Activated T-helper 1 cell treated with anti-CD3 and anti-CD28 coated beads, Interleukin-12 subunit alpha, Interleukin-12 subunit beta, Interleukin-2, Interleukin-4 antibody, amounts not matched to agents 30 ng/mL and 10 ng/mL and 1 ng/mL, durations not matched to agents 14 hours and 24 hours and 36 hours (primary cell): ENCODE data around the gene USO1. TPM values are rescaled to one million over a fixed set of nuclear protein-coding genes. Genes with fewer than 3 reads are reported as not detected.
"Not testable (repeated sequence)": the region's sequence is repeated elsewhere in the genome, so short reads cannot be mapped to it uniquely, and the experiment has no call there.

Source experiments
- DNase-seq: peaks from one replicate; pipeline ENCODE4 v3.0.0; 2021; ENCODE audit warnings: low spot score
- H3K27ac Mint-ChIP-seq: one replicate; pipeline ENCODE4 v1.8.0; 2021; ENCODE audit warnings: mild to moderate bottlenecking, mixed read lengths
- H3K27me3 Mint-ChIP-seq: one replicate; pipeline ENCODE4 v1.8.0; 2022; ENCODE audit warnings: mild to moderate bottlenecking, moderate library complexity, mixed read lengths; ENCODE audit not compliant: insufficient read depth
- H3K36me3 Mint-ChIP-seq: one replicate; pipeline ENCODE4 v1.8.0; 2021; ENCODE audit warnings: low read depth, mixed read lengths
- H3K4me1 Mint-ChIP-seq: one replicate; pipeline ENCODE4 v1.8.0; 2021; ENCODE audit warnings: low read depth, mixed read lengths
- H3K4me3 Mint-ChIP-seq: one replicate; pipeline ENCODE4 v1.8.0; 2021; ENCODE audit warnings: mild to moderate bottlenecking, moderate library complexity, mixed read lengths
- H3K9me3 Mint-ChIP-seq: one replicate; pipeline ENCODE4 v1.8.0; 2021; ENCODE audit warnings: mixed read lengths
- intact Hi-C: fragments of 100-400 bp; cut with micrococcal nuclease; formaldehyde crosslinking; loops from one replicate; pipeline ENCODE4 v1.15.1; 2024
- total RNA-seq: library from RNA; stranded (reverse); gene quantifications from 2 replicates; pipeline ENCODE4 v1.2.3, GENCODE V29; 2022

The USO1 gene
- total RNA-seq, 1 donor from 2014 or later, result 44.5 TPM

GRCh38 chr4:75696581-75696980 lies 27.8 kb upstream of the USO1 start:
- intact Hi-C loops, result loop anchor here (1.0 kb wide), 2 partner anchors 10 to 41 kb away; no protein-coding TSS in a partner anchor
- Mint-ChIP-seq H3K27ac (peak overlapping the region; percentile 40), H3K36me3 (peaks cover 6% of the 10 kb centered on the region)

GRCh38 chr4:75698162-75698962 lies 26.0 kb upstream of the USO1 start:
- intact Hi-C loops, result loop anchor here (2.0 kb wide), 2 partner anchors 16 kb away; no protein-coding TSS in a partner anchor
- H3K4me1 Mint-ChIP-seq, result peaks cover 30% of the 10 kb centered on the region
- peak overlapping the region; percentile 7 for H3K4me3 Mint-ChIP-seq
- no peak for DNase-seq
- no peaks in the 10 kb centered on the region for H3K9me3 Mint-ChIP-seq
- H3K27ac Mint-ChIP-seq, result peak overlapping the region; percentile 86
- H3K27me3 Mint-ChIP-seq, result no peaks in the 10 kb centered on the region
- peaks cover 6% of the 10 kb centered on the region for H3K36me3 Mint-ChIP-seq

More at GRCh38 chr4:75696581-75696980, 27.8 kb upstream of the USO1 start:
- H3K4me3 Mint-ChIP-seq, result no peak overlapping the region
- H3K4me1 Mint-ChIP-seq, result peaks cover 30% of the 10 kb centered on the region
- H3K9me3 Mint-ChIP-seq, result no peaks in the 10 kb centered on the region
- DNase-seq, result no peak
- H3K27me3 Mint-ChIP-seq, result no peaks in the 10 kb centered on the region

- H3K27me3 Mint-ChIP-seq, result no peaks in the 10 kb centered on the region
- peaks cover 5% of the 10 kb centered on the region for H3K36me3 Mint-ChIP-seq
- peak overlapping the region; percentile 27 for H3K4me3 Mint-ChIP-seq
- H3K4me1 Mint-ChIP-seq, result peaks cover 30% of the 10 kb centered on the region
- no peaks in the 10 kb centered on the region for H3K9me3 Mint-ChIP-seq
- DNase-seq, result no peak
- intact Hi-C loops, result loop anchor here (1.0 to 2.0 kb wide), 4 partner anchors 16 to 26 kb away; partner anchors contain the start of genes G3BP2 and USO1
- H3K27ac Mint-ChIP-seq, result peak overlapping the region; percentile 86
These were observed 25.5 kb upstream of the USO1 start for GRCh38 chr4:75698963-75699228.

GRCh38 chr4:75699299-75699698 lies 25.1 kb upstream of the USO1 start:
- Mint-ChIP-seq H3K27ac (peak overlapping the region; percentile 86), H3K27me3 (no peaks in the 10 kb centered on the region), H3K9me3 (no peaks in the 10 kb centered on the region), H3K4me3 (peak overlapping the region; percentile 27), H3K4me1 (peaks cover 30% of the 10 kb centered on the region), H3K36me3 (peaks cover 3% of the 10 kb centered on the region)
- intact Hi-C loops, result loop anchor here (1.0 to 2.0 kb wide), 4 partner anchors 16 to 26 kb away; partner anchors contain the start of genes G3BP2 and USO1
- no peak for DNase-seq

GRCh38 chr4:75702919-75703411 lies 21.4 kb upstream of the USO1 start:
- peaks cover 1% of the 10 kb centered on the region for H3K36me3 Mint-ChIP-seq
- H3K9me3 Mint-ChIP-seq, result no peaks in the 10 kb centered on the region
- no peak overlapping the region for H3K4me3 Mint-ChIP-seq
- DNase-seq, result no peak
- no peak overlapping the region for H3K27ac Mint-ChIP-seq
- peaks cover 18% of the 10 kb centered on the region for H3K4me1 Mint-ChIP-seq
- H3K27me3 Mint-ChIP-seq, result no peaks in the 10 kb centered on the region
- intact Hi-C loops, result no loop called here

GRCh38 chr4:75705198-75705977 lies 19.0 kb upstream of the USO1 start:
- intact Hi-C loops, result loop anchor here (5.0 kb wide), 1 partner anchor 73 kb away; the partner anchor contains the start of gene CDKL2
- H3K36me3 Mint-ChIP-seq, result no peaks in the 10 kb centered on the region
- peaks cover 8% of the 10 kb centered on the region for H3K4me1 Mint-ChIP-seq
- no peak for DNase-seq
- no peak overlapping the region for H3K27ac Mint-ChIP-seq
- H3K9me3 Mint-ChIP-seq, result no peaks in the 10 kb centered on the region
- H3K4me3 Mint-ChIP-seq, result no peak overlapping the region
- no peaks in the 10 kb centered on the region for H3K27me3 Mint-ChIP-seq

- H3K9me3 Mint-ChIP-seq, result no peaks in the 10 kb centered on the region
- intact Hi-C loops, result loop anchor here (1.0 to 5.0 kb wide), 3 partner anchors 16 to 76 kb away; partner anchors contain the start of genes CDKL2 and USO1
- DNase-seq, result peak; percentile 38
- no peak overlapping the region for H3K4me3 Mint-ChIP-seq
- H3K36me3 Mint-ChIP-seq, result peaks cover 1% of the 10 kb centered on the region
- H3K27me3 Mint-ChIP-seq, result no peaks in the 10 kb centered on the region
- H3K4me1 Mint-ChIP-seq, result peaks cover 8% of the 10 kb centered on the region
- no peak overlapping the region for H3K27ac Mint-ChIP-seq
These were observed 16.1 kb upstream of the USO1 start for GRCh38 chr4:75708218-75708691.

GRCh38 chr4:75710246-75710645 lies 14.1 kb upstream of the USO1 start:
- H3K4me1 Mint-ChIP-seq, result peaks cover 10% of the 10 kb centered on the region
- H3K27ac Mint-ChIP-seq, result no peak overlapping the region
- DNase-seq, result no peak
- no peak overlapping the region for H3K4me3 Mint-ChIP-seq
- intact Hi-C loops, result no loop called here
- H3K36me3 Mint-ChIP-seq, result peaks cover 1% of the 10 kb centered on the region
- no peaks in the 10 kb centered on the region for H3K27me3 Mint-ChIP-seq
- no peaks in the 10 kb centered on the region for H3K9me3 Mint-ChIP-seq

- H3K4me1 Mint-ChIP-seq, result peaks cover 5% of the 10 kb centered on the region
- DNase-seq, result no peak
These were observed 10.4 kb upstream of the USO1 start for GRCh38 chr4:75714011-75714410.

GRCh38 chr4:75714704-75715103 lies 9.7 kb upstream of the USO1 start:
- Mint-ChIP-seq H3K4me1 (peaks cover 5% of the 10 kb centered on the region), H3K27ac (no peak overlapping the region), H3K27me3 (no peaks in the 10 kb centered on the region), H3K36me3 (peaks cover 1% of the 10 kb centered on the region), H3K9me3 (no peaks in the 10 kb centered on the region), H3K4me3 (no peak overlapping the region)
- intact Hi-C loops, result loop anchor here (2.0 kb wide), 1 partner anchor 16 kb away; no protein-coding TSS in a partner anchor
- no peak for DNase-seq

More at GRCh38 chr4:75714011-75714410, 10.4 kb upstream of the USO1 start:
- no peak overlapping the region for H3K27ac Mint-ChIP-seq
- no peaks in the 10 kb centered on the region for H3K27me3 Mint-ChIP-seq
- H3K4me3 Mint-ChIP-seq, result no peak overlapping the region
- no peaks in the 10 kb centered on the region for H3K9me3 Mint-ChIP-seq
- peaks cover 1% of the 10 kb centered on the region for H3K36me3 Mint-ChIP-seq
- intact Hi-C loops, result loop anchor here (2.0 kb wide), 1 partner anchor 15 kb away; no protein-coding TSS in a partner anchor

- DNase-seq, result no peak
- no peak overlapping the region for H3K27ac Mint-ChIP-seq
- intact Hi-C loops, result loop anchor here (2.0 kb wide), 1 partner anchor 16 kb away; no protein-coding TSS in a partner anchor
- no peaks in the 10 kb centered on the region for H3K9me3 Mint-ChIP-seq
- H3K4me3 Mint-ChIP-seq, result no peak overlapping the region
- peaks cover 1% of the 10 kb centered on the region for H3K36me3 Mint-ChIP-seq
- H3K27me3 Mint-ChIP-seq, result no peaks in the 10 kb centered on the region
- H3K4me1 Mint-ChIP-seq, result peaks cover 5% of the 10 kb centered on the region
These were observed 9.1 kb upstream of the USO1 start for GRCh38 chr4:75715105-75715799.

- H3K27me3 Mint-ChIP-seq, H3K9me3 Mint-ChIP-seq, DNase-seq, H3K36me3 Mint-ChIP-seq, H3K4me1 Mint-ChIP-seq, H3K27ac Mint-ChIP-seq, H3K4me3 Mint-ChIP-seq, intact Hi-C loops: not testable (repeated sequence)
These were observed 8.3 kb upstream of the USO1 start for GRCh38 chr4:75716054-75716453.
